OCI-LY7 (cell line): ENCODE data around the gene LRRC26.

Experiments
- CTCF ChIP-seq: fragments of 200-600 bp; sonication (generic); conservative IDR thresholded peaks from 2 replicates; pipeline ENCODE4 v1.5.1; 2014; ENCODE audit warnings: mild to moderate bottlenecking, antibody characterized with exemption, low read length, moderate library complexity, mixed read lengths
- EZH2phosphoT487 ChIP-seq: fragments of 200-600 bp; sonication (generic); IDR thresholded peaks from 2 replicates; pipeline ENCODE4 v1.6.1; 2018; ENCODE audit warnings: low read depth, borderline replicate concordance, mild to moderate bottlenecking, mixed run types, antibody characterized with exemption, low read length, moderate library complexity, mixed read lengths

- no peak for TF ChIP-seq CTCF
- TF ChIP-seq EZH2phosphoT487: no peak
Observed at GRCh38 chr9:137141050-137141810, 28.6 kb downstream of the LRRC26 start.
